Effector memory CD8-positive, alpha-beta T cell (primary cell): ENCODE results near the gene SHANK1.
"Not testable (repeated sequence)": the region's sequence is repeated elsewhere in the genome, so short reads cannot be mapped to it uniquely, and the experiment has no call there.

Experiments used
- ATAC-seq: fragments of 150-1000 bp; cut with Tn5 transposase; replicated peaks from 2 replicates; pipeline ENCODE4 v1.10.0; 2021; ENCODE audit warnings: mild to moderate bottlenecking, moderate library complexity
- DNase-seq, 3 experiments: peaks; one replicate each; pipeline ENCODE4 v3.0.0; 2021
- H3K27ac Mint-ChIP-seq, 2 donors: one replicate each; pipeline ENCODE4 v1.8.0; 2022; ENCODE audit warnings: mild to moderate bottlenecking in 2 of 2, mixed read lengths in 2 of 2, moderate library complexity in 2 of 2
- H3K27me3 Mint-ChIP-seq, 2 donors: one replicate each; pipeline ENCODE4 v1.8.0; 2022; ENCODE audit warnings: mixed read lengths in 2 of 2
- H3K36me3 Mint-ChIP-seq: one replicate; pipeline ENCODE4 v1.8.0; 2022; ENCODE audit warnings: mild to moderate bottlenecking, moderate library complexity, mixed read lengths; ENCODE audit not compliant: insufficient read depth
- H3K4me1 Mint-ChIP-seq, 2 donors: one replicate each; pipeline ENCODE4 v1.8.0; 2022; ENCODE audit warnings: low read depth in 2 of 2, mixed read lengths in 2 of 2
- H3K4me3 Mint-ChIP-seq, 2 donors: one replicate each; pipeline ENCODE4 v1.8.0; 2022; ENCODE audit warnings: mild to moderate bottlenecking in 2 of 2, mixed read lengths in 2 of 2, moderate library complexity in 2 of 2
- H3K9me3 Mint-ChIP-seq, 2 donors: one replicate each; pipeline ENCODE4 v1.8.0; 2022; ENCODE audit warnings: mixed read lengths in 2 of 2

SHANK1 gene

GRCh38 chr19:50629801-50630200 is 89.8 kb downstream of the SHANK1 start:
- no peaks in the 10 kb centered on the region for H3K36me3 Mint-ChIP-seq
- no peak for ATAC-seq
- H3K9me3 Mint-ChIP-seq: no peaks in the 10 kb centered on the region
- H3K27ac Mint-ChIP-seq: no peak overlapping the region
- DNase-seq: no peak
- H3K27me3 Mint-ChIP-seq: peaks cover 37 to 44% of the 10 kb centered on the region in 2 donors
- H3K4me1 Mint-ChIP-seq: no peaks in the 10 kb centered on the region
- no peak overlapping the region for H3K4me3 Mint-ChIP-seq

- Mint-ChIP-seq H3K4me3 (no peak overlapping the region), H3K9me3 (no peaks in the 10 kb centered on the region), H3K4me1 (no peaks in the 10 kb centered on the region), H3K27me3 (peaks cover 37 to 44% of the 10 kb centered on the region in 2 donors), H3K36me3 (no peaks in the 10 kb centered on the region), H3K27ac (no peak overlapping the region)
- DNase-seq (no peak), ATAC-seq (no peak)
These were observed 90.4 kb downstream of the SHANK1 start for GRCh38 chr19:50629194-50629593.

GRCh38 chr19:50628551-50628950 is 91.1 kb downstream of the SHANK1 start:
- no peak for ATAC-seq
- H3K9me3 Mint-ChIP-seq: no peaks in the 10 kb centered on the region
- H3K4me1 Mint-ChIP-seq: no peaks in the 10 kb centered on the region
- no peak overlapping the region for H3K27ac Mint-ChIP-seq
- no peaks in the 10 kb centered on the region for H3K36me3 Mint-ChIP-seq
- DNase-seq: no peak
- no peak overlapping the region for H3K4me3 Mint-ChIP-seq
- peaks cover 37 to 44% of the 10 kb centered on the region in 2 donors for H3K27me3 Mint-ChIP-seq

GRCh38 chr19:50628146-50628545 is 91.5 kb downstream of the SHANK1 start:
- peaks cover 37 to 44% of the 10 kb centered on the region in 2 donors for H3K27me3 Mint-ChIP-seq
- ATAC-seq (no peak), DNase-seq (no peak)
- H3K9me3 Mint-ChIP-seq: no peaks in the 10 kb centered on the region
- H3K4me1 Mint-ChIP-seq: no peaks in the 10 kb centered on the region
- no peak overlapping the region for H3K4me3 Mint-ChIP-seq
- no peak overlapping the region for H3K27ac Mint-ChIP-seq
- no peaks in the 10 kb centered on the region for H3K36me3 Mint-ChIP-seq

GRCh38 chr19:50626795-50627194 is 92.8 kb downstream of the SHANK1 start:
- H3K9me3 Mint-ChIP-seq: no peaks in the 10 kb centered on the region

GRCh38 chr19:50626011-50626410 is 93.6 kb downstream of the SHANK1 start:
- DNase-seq (no peak), ATAC-seq (no peak)
- H3K27me3 Mint-ChIP-seq: peaks cover 23 to 37% of the 10 kb centered on the region in 2 donors
- H3K36me3 Mint-ChIP-seq: no peaks in the 10 kb centered on the region
- H3K4me1 Mint-ChIP-seq: no peaks in the 10 kb centered on the region
- H3K4me3 Mint-ChIP-seq: no peak overlapping the region
- no peaks in the 10 kb centered on the region for H3K9me3 Mint-ChIP-seq
- H3K27ac Mint-ChIP-seq: no peak overlapping the region

More at GRCh38 chr19:50626795-50627194, 92.8 kb downstream of the SHANK1 start:
- Mint-ChIP-seq H3K27me3 (peaks cover 31 to 40% of the 10 kb centered on the region in 2 donors), H3K36me3 (no peaks in the 10 kb centered on the region), H3K4me3 (no peak overlapping the region), H3K27ac (no peak overlapping the region), H3K4me1 (no peaks in the 10 kb centered on the region)
- no peak for DNase-seq
- ATAC-seq: no peak

- Mint-ChIP-seq H3K9me3 (no peaks in the 10 kb centered on the region), H3K36me3 (no peaks in the 10 kb centered on the region), H3K27ac (no peak overlapping the region), H3K4me3 (no peak overlapping the region), H3K4me1 (no peaks in the 10 kb centered on the region), H3K27me3 (peaks cover 22 to 29% of the 10 kb centered on the region in 2 donors)
- DNase-seq: no peak
- ATAC-seq: no peak
These were observed 94.5 kb downstream of the SHANK1 start for GRCh38 chr19:50624949-50625600.

GRCh38 chr19:50620394-50620906 is 99.2 kb downstream of the SHANK1 start:
- not testable (repeated sequence) for H3K36me3 Mint-ChIP-seq, H3K4me3 Mint-ChIP-seq, H3K27ac Mint-ChIP-seq, H3K27me3 Mint-ChIP-seq, H3K9me3 Mint-ChIP-seq, DNase-seq, ATAC-seq, H3K4me1 Mint-ChIP-seq

- not testable (repeated sequence) for ATAC-seq, H3K4me1 Mint-ChIP-seq, H3K27me3 Mint-ChIP-seq, H3K4me3 Mint-ChIP-seq, DNase-seq, H3K36me3 Mint-ChIP-seq, H3K27ac Mint-ChIP-seq, H3K9me3 Mint-ChIP-seq
These were observed 100.4 kb downstream of the SHANK1 start for GRCh38 chr19:50619184-50619583.

GRCh38 chr19:50618379-50618778 is 101.2 kb downstream of the SHANK1 start:
- H3K27me3 Mint-ChIP-seq, ATAC-seq, H3K27ac Mint-ChIP-seq, H3K36me3 Mint-ChIP-seq, H3K4me1 Mint-ChIP-seq, H3K9me3 Mint-ChIP-seq, H3K4me3 Mint-ChIP-seq, DNase-seq: not testable (repeated sequence)

GRCh38 chr19:50612504-50613404 is 106.8 kb downstream of the SHANK1 start:
- H3K27ac Mint-ChIP-seq, H3K9me3 Mint-ChIP-seq, H3K4me3 Mint-ChIP-seq, H3K36me3 Mint-ChIP-seq, H3K4me1 Mint-ChIP-seq, ATAC-seq, DNase-seq: not testable (repeated sequence)
- peaks cover 8 to 17% of the 10 kb centered on the region in 2 donors for H3K27me3 Mint-ChIP-seq
